Lung (tissue), 12 donors: ENCODE results near the gene COL4A1. TPM values are rescaled to one million over a fixed set of nuclear protein-coding genes. Genes with fewer than 3 reads are reported as not detected.

Experiments used
- ATAC-seq: fragments of 200-7000 bp; cut with Tn5 transposase; one replicate; pipeline ENCODE4 v1.9.1; 2020; ENCODE audit warnings: moderate number of reproducible peaks; ENCODE audit not compliant: insufficient read depth, low FRiP score
- DNase-seq, 3 donors: peaks; one replicate each; pipeline ENCODE4 v3.0.0-alpha.2; 2013 to 2017
- H3K27ac ChIP-seq, 2 donors: one replicate each; pipeline ENCODE4 v1.5.1; 2013; ENCODE audit warnings: mild to moderate bottlenecking in 2 of 2, moderate library complexity in 2 of 2, control low read depth in 1 of 2, inconsistent platforms in 1 of 2, low read depth in 1 of 2, low read length in 1 of 2
- H3K27me3 ChIP-seq, 3 donors: one replicate each; pipeline ENCODE4 v1.5.1; 2013; ENCODE audit warnings: low read length in 2 of 3; ENCODE audit not compliant: control insufficient read depth in 3 of 3, insufficient read depth in 3 of 3
- H3K36me3 ChIP-seq, 4 donors: one replicate each; pipeline ENCODE4 v1.5.1; 2013; ENCODE audit warnings: low read length in 4 of 4, mild to moderate bottlenecking in 1 of 4, moderate library complexity in 1 of 4; ENCODE audit not compliant: control insufficient read depth in 4 of 4, insufficient read depth in 4 of 4
- H3K4me1 ChIP-seq, 5 donors: one replicate each; pipeline ENCODE4 v1.5.1; 2013; ENCODE audit warnings: low read length in 5 of 5, mild to moderate bottlenecking in 2 of 5, moderate library complexity in 1 of 5; ENCODE audit not compliant: control insufficient read depth in 5 of 5, insufficient read depth in 5 of 5
- H3K4me3 ChIP-seq: one replicate; pipeline ENCODE4 v1.5.1; 2013; ENCODE audit warnings: mild to moderate bottlenecking, control low read depth, moderate library complexity
- H3K9ac ChIP-seq, 2 donors: one replicate each; pipeline ENCODE4 v1.5.1; 2013; ENCODE audit warnings: low read length in 2 of 2, control low read depth in 1 of 2; ENCODE audit not compliant: insufficient read depth in 1 of 2
- H3K9me3 ChIP-seq, 4 donors: one replicate each; pipeline ENCODE4 v1.5.1; 2013; ENCODE audit warnings: low read length in 3 of 4, mild to moderate bottlenecking in 1 of 4, moderate library complexity in 1 of 4; ENCODE audit not compliant: control insufficient read depth in 4 of 4, insufficient read depth in 3 of 4
- WGBS, 2 donors: extraction: QIAGEN DNeasy Blood & Tissue Kit; methylation state at CpG; one replicate each; pipeline ENCODE4 v1.1.7; 2013; 5-methylcytosine and 5-hydroxymethylcytosine counted together
- polyA plus RNA-seq, 2 donors: library from polyadenylated mRNA; stranded (reverse); fragments of 200-250 nt; gene quantifications; one replicate each; pipeline ENCODE4 v1.2.1, GENCODE V29; 2013
- total RNA-seq, 2 donors: library from RNA; depleted of rRNA in 1 of 2; stranded (reverse); fragments of >200 nt in 1 of 2; gene quantifications; one replicate each; pipeline ENCODE4 v1.2.1, GENCODE V29; 2014 to 2021
- TF ChIP-seq, protein P1 (sequence below): IDR thresholded peaks from 2 replicates; pipeline ENCODE4 v1.5.1; 2012; ENCODE audit warnings: mild to moderate bottlenecking; ENCODE audit errors: control extremely low read depth, extremely low read depth
- donor health status: control.
- donor health status: control.
- donor health status: Bipolar disorder and iron deficiency.
- donor health status: healthy.
- donor health status: DM: yes; HTN: yes; CAD: no.

The COL4A1 gene
- total and polyA plus RNA-seq, 4 donors: 114 to 1,051 (median 318) TPM

GRCh38 chr13:110271313-110271712 is 35.6 kb downstream of the COL4A1 start:
- TF ChIP-seq, protein P1, sequence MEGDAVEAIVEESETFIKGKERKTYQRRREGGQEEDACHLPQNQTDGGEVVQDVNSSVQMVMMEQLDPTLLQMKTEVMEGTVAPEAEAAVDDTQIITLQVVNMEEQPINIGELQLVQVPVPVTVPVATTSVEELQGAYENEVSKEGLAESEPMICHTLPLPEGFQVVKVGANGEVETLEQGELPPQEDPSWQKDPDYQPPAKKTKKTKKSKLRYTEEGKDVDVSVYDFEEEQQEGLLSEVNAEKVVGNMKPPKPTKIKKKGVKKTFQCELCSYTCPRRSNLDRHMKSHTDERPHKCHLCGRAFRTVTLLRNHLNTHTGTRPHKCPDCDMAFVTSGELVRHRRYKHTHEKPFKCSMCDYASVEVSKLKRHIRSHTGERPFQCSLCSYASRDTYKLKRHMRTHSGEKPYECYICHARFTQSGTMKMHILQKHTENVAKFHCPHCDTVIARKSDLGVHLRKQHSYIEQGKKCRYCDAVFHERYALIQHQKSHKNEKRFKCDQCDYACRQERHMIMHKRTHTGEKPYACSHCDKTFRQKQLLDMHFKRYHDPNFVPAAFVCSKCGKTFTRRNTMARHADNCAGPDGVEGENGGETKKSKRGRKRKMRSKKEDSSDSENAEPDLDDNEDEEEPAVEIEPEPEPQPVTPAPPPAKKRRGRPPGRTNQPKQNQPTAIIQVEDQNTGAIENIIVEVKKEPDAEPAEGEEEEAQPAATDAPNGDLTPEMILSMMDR: no peak
- peak overlapping the region in 1 of 2 donors; percentile 37 for H3K27ac ChIP-seq
- no peak for DNase-seq
- no peak overlapping the region for H3K4me3 ChIP-seq
- H3K36me3 ChIP-seq: no peaks in the 10 kb centered on the region
- ATAC-seq: no peak
- peaks cover 3 to 21% (median 16%) of the 10 kb centered on the region in 5 donors for H3K4me1 ChIP-seq
- 82 to 84% methylated on average over 5 of the region's 5 CpGs for WGBS, 2 donors
- H3K9ac ChIP-seq: no peak overlapping the region
- no peaks in the 10 kb centered on the region for H3K27me3 ChIP-seq
- no peaks in the 10 kb centered on the region for H3K9me3 ChIP-seq

GRCh38 chr13:110270507-110270906 is 36.5 kb downstream of the COL4A1 start:
- Histone ChIP-seq H3K9ac (no peak overlapping the region), H3K27ac (peak overlapping the region in 1 of 2 donors; percentile 5), H3K36me3 (no peaks in the 10 kb centered on the region), H3K4me3 (no peak overlapping the region), H3K9me3 (no peaks in the 10 kb centered on the region), H3K27me3 (no peaks in the 10 kb centered on the region), H3K4me1 (peaks cover 4 to 29% (median 17%) of the 10 kb centered on the region in 5 donors)
- 81 to 86% methylated on average over 7 of the region's 7 CpGs for WGBS, 2 donors
- TF ChIP-seq, protein P1: no peak
- DNase-seq: no peak
- no peak for ATAC-seq

GRCh38 chr13:110269509-110270185 is 37.3 kb downstream of the COL4A1 start:
- Histone ChIP-seq H3K27me3 (no peaks in the 10 kb centered on the region), H3K36me3 (no peaks in the 10 kb centered on the region), H3K9me3 (no peaks in the 10 kb centered on the region), H3K27ac (peak overlapping the region in 1 of 2 donors; percentile 26), H3K9ac (no peak overlapping the region), H3K4me3 (no peak overlapping the region), H3K4me1 (peaks cover 4 to 32% (median 15%) of the 10 kb centered on the region in 5 donors)
- TF ChIP-seq, protein P1: no peak
- 82 to 83% methylated on average over 14 of the region's 14 CpGs for WGBS, 2 donors
- ATAC-seq (no peak), DNase-seq (no peak)
